Lung (tissue), 12 donors: Measurements from ENCODE around the gene LNX2. TPM values are rescaled to one million over a fixed set of nuclear protein-coding genes. Genes with fewer than 3 reads are reported as not detected.

Source experiments
- ATAC-seq: fragments of 200-7000 bp; cut with Tn5 transposase; one replicate; pipeline ENCODE4 v1.9.1; 2020; ENCODE audit warnings: moderate number of reproducible peaks; ENCODE audit not compliant: insufficient read depth, low FRiP score
- DNase-seq, 3 donors: peaks; one replicate each; pipeline ENCODE4 v3.0.0-alpha.2; 2013 to 2017
- H3K27ac ChIP-seq, 2 donors: one replicate each; pipeline ENCODE4 v1.5.1; 2013; ENCODE audit warnings: mild to moderate bottlenecking in 2 of 2, moderate library complexity in 2 of 2, control low read depth in 1 of 2, inconsistent platforms in 1 of 2, low read depth in 1 of 2, low read length in 1 of 2
- H3K27me3 ChIP-seq, 3 donors: one replicate each; pipeline ENCODE4 v1.5.1; 2013; ENCODE audit warnings: low read length in 2 of 3; ENCODE audit not compliant: control insufficient read depth in 3 of 3, insufficient read depth in 3 of 3
- H3K36me3 ChIP-seq, 4 donors: one replicate each; pipeline ENCODE4 v1.5.1; 2013; ENCODE audit warnings: low read length in 4 of 4, mild to moderate bottlenecking in 1 of 4, moderate library complexity in 1 of 4; ENCODE audit not compliant: control insufficient read depth in 4 of 4, insufficient read depth in 4 of 4
- H3K4me1 ChIP-seq, 5 donors: one replicate each; pipeline ENCODE4 v1.5.1; 2013; ENCODE audit warnings: low read length in 5 of 5, mild to moderate bottlenecking in 2 of 5, moderate library complexity in 1 of 5; ENCODE audit not compliant: control insufficient read depth in 5 of 5, insufficient read depth in 5 of 5
- H3K4me3 ChIP-seq: one replicate; pipeline ENCODE4 v1.5.1; 2013; ENCODE audit warnings: mild to moderate bottlenecking, control low read depth, moderate library complexity
- H3K9ac ChIP-seq, 2 donors: one replicate each; pipeline ENCODE4 v1.5.1; 2013; ENCODE audit warnings: low read length in 2 of 2, control low read depth in 1 of 2; ENCODE audit not compliant: insufficient read depth in 1 of 2
- H3K9me3 ChIP-seq, 4 donors: one replicate each; pipeline ENCODE4 v1.5.1; 2013; ENCODE audit warnings: low read length in 3 of 4, mild to moderate bottlenecking in 1 of 4, moderate library complexity in 1 of 4; ENCODE audit not compliant: control insufficient read depth in 4 of 4, insufficient read depth in 3 of 4
- WGBS, 2 donors: extraction: QIAGEN DNeasy Blood & Tissue Kit; methylation state at CpG; one replicate each; pipeline ENCODE4 v1.1.7; 2013; 5-methylcytosine and 5-hydroxymethylcytosine counted together
- polyA plus RNA-seq, 2 donors: library from polyadenylated mRNA; stranded (reverse); fragments of 200-250 nt; gene quantifications; one replicate each; pipeline ENCODE4 v1.2.1, GENCODE V29; 2013
- total RNA-seq, 2 donors: library from RNA; depleted of rRNA in 1 of 2; stranded (reverse); fragments of >200 nt in 1 of 2; gene quantifications; one replicate each; pipeline ENCODE4 v1.2.1, GENCODE V29; 2014 to 2021
- TF ChIP-seq, protein P1 (sequence below): IDR thresholded peaks from 2 replicates; pipeline ENCODE4 v1.5.1; 2012; ENCODE audit warnings: mild to moderate bottlenecking; ENCODE audit errors: control extremely low read depth, extremely low read depth
- donor health status: control.
- donor health status: control.
- donor health status: Bipolar disorder and iron deficiency.
- donor health status: healthy.
- donor health status: DM: yes; HTN: yes; CAD: no.

LNX2 gene
- total and polyA plus RNA-seq, 4 donors, result 12.6 to 49.2 (median 22.3) TPM

DNA sequence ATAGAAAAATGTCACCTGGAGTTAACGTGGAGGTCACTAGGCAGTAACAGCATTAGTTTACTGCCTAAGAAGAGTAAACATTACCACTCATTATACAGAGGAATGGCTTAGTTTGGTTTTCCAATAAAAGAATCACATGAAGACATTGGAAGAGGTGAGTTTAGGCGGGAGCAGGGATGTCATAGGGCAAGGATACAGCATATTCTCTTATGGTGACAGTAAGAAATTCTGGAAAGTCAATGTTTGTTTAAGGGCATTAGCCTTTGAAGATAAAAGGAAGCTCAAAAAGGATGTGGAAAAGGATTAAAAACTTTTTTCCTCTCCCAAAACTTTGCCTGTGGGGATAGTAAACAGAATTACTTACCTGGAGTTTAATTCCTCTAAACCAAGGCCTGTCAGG is 5.5 kb upstream of the LNX2 start:
- no peak for DNase-seq
- Histone ChIP-seq H3K9ac (no peak overlapping the region), H3K9me3 (no peaks in the 10 kb centered on the region), H3K4me1 (peaks cover 2 to 21% (median 11%) of the 10 kb centered on the region in 5 donors), H3K36me3 (peaks cover 0 to 22% (median 12%) of the 10 kb centered on the region in 4 donors), H3K27ac (no peak overlapping the region), H3K27me3 (no peaks in the 10 kb centered on the region), H3K4me3 (no peak overlapping the region)
- ATAC-seq, result no peak
- TF ChIP-seq, protein P1, sequence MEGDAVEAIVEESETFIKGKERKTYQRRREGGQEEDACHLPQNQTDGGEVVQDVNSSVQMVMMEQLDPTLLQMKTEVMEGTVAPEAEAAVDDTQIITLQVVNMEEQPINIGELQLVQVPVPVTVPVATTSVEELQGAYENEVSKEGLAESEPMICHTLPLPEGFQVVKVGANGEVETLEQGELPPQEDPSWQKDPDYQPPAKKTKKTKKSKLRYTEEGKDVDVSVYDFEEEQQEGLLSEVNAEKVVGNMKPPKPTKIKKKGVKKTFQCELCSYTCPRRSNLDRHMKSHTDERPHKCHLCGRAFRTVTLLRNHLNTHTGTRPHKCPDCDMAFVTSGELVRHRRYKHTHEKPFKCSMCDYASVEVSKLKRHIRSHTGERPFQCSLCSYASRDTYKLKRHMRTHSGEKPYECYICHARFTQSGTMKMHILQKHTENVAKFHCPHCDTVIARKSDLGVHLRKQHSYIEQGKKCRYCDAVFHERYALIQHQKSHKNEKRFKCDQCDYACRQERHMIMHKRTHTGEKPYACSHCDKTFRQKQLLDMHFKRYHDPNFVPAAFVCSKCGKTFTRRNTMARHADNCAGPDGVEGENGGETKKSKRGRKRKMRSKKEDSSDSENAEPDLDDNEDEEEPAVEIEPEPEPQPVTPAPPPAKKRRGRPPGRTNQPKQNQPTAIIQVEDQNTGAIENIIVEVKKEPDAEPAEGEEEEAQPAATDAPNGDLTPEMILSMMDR, result no peak
- 81 to 88% methylated on average over 2 of the region's 2 CpGs for WGBS, 2 donors

GRCh38 chr13:27624071-27624470 is 3.7 kb upstream of the LNX2 start:
- WGBS, 2 donors, result 78 to 91% methylated on average over 3 of the region's 3 CpGs
- no peak overlapping the region for H3K4me3 ChIP-seq

GRCh38 chr13:27622881-27623280 is 2.6 kb upstream of the LNX2 start:
- no peak for ATAC-seq
- H3K4me1 ChIP-seq, result peaks cover 3 to 29% (median 12%) of the 10 kb centered on the region in 5 donors
- H3K4me3 ChIP-seq, result no peak overlapping the region
- peaks cover 0 to 22% (median 12%) of the 10 kb centered on the region in 4 donors for H3K36me3 ChIP-seq
- no peaks in the 10 kb centered on the region for H3K9me3 ChIP-seq
- H3K27me3 ChIP-seq, result no peaks in the 10 kb centered on the region
- DNase-seq, result no peak
- H3K9ac ChIP-seq, result no peak overlapping the region
- peak overlapping the region in 1 of 2 donors; percentile 33 for H3K27ac ChIP-seq
- WGBS, 2 donors, result 65 to 81% methylated on average over 7 of the region's 7 CpGs
- TF ChIP-seq, protein P1, result no peak

More at GRCh38 chr13:27624071-27624470, 3.7 kb upstream of the LNX2 start:
- H3K27me3 ChIP-seq, result no peaks in the 10 kb centered on the region
- H3K9ac ChIP-seq, result no peak overlapping the region
- DNase-seq (no peak), ATAC-seq (no peak)
- no peak overlapping the region for H3K27ac ChIP-seq
- H3K4me1 ChIP-seq, result peaks cover 3 to 24% (median 11%) of the 10 kb centered on the region in 5 donors
- TF ChIP-seq, protein P1, result no peak
- H3K36me3 ChIP-seq, result peaks cover 0 to 22% (median 12%) of the 10 kb centered on the region in 4 donors
- H3K9me3 ChIP-seq, result no peaks in the 10 kb centered on the region
